Ishikawa (cell line): ENCODE results near the gene EML4.

Experiments
- CEBPB ChIP-seq: IDR thresholded peaks from 2 replicates; pipeline ENCODE4 v1.6.1; 2012
- CREB1 ChIP-seq: IDR thresholded peaks from 2 replicates; pipeline ENCODE4 v1.6.1; 2012; ENCODE audit warnings: low read depth
- EGR1 ChIP-seq: IDR thresholded peaks from 2 replicates; pipeline ENCODE4 v1.6.1; 2012
- EP300 ChIP-seq: IDR thresholded peaks from 2 replicates; pipeline ENCODE4 v1.6.1; 2012; ENCODE audit warnings: borderline replicate concordance
- FOXM1 ChIP-seq: IDR thresholded peaks from 2 replicates; pipeline ENCODE4 v1.6.1; 2012; ENCODE audit warnings: low read depth, borderline replicate concordance
- MAX ChIP-seq: IDR thresholded peaks from 2 replicates; pipeline ENCODE4 v1.6.1; 2012
- TCF12 ChIP-seq: IDR thresholded peaks from 2 replicates; pipeline ENCODE4 v1.6.1; 2012; ENCODE audit warnings: low read depth
- TEAD4 ChIP-seq: IDR thresholded peaks from 2 replicates; pipeline ENCODE4 v1.6.1; 2012
- YY1 ChIP-seq: IDR thresholded peaks from 2 replicates; pipeline ENCODE4 v1.6.1; 2012; ENCODE audit warnings: low read depth
- ZBTB7A ChIP-seq: IDR thresholded peaks from 2 replicates; pipeline ENCODE4 v1.6.1; 2012; ENCODE audit warnings: low read depth

- TF ChIP-seq ZBTB7A (no peak), EGR1 (no peak), CEBPB (no peak), TCF12 (no peak), EP300 (no peak), TEAD4 (no peak), FOXM1 (no peak), MAX (no peak), CREB1 (no peak), YY1 (no peak)
These were observed 135.0 kb downstream of the EML4 start for GRCh38 chr2:42304059-42304713.
